Skeletal muscle satellite cell (primary cell): ENCODE measurements around the gene PAX5.

Experiments used
- H3K27me3 ChIP-seq: 2 replicates; pipeline ENCODE4 v1.7.0; 2013; ENCODE audit warnings: low read length; ENCODE audit not compliant: control insufficient read depth, insufficient read depth
- H3K36me3 ChIP-seq: 2 replicates; pipeline ENCODE4 v1.7.0; 2013; ENCODE audit warnings: mild to moderate bottlenecking, control low read depth, low read length; ENCODE audit not compliant: insufficient read depth
- H3K4me1 ChIP-seq: 2 replicates; pipeline ENCODE4 v1.7.0; 2013; ENCODE audit warnings: low read length; ENCODE audit not compliant: control insufficient read depth, insufficient read depth
- H3K4me2 ChIP-seq: 2 replicates; pipeline ENCODE4 v1.7.0; 2013; ENCODE audit warnings: mild to moderate bottlenecking, low read length
- H3K4me3 ChIP-seq: 2 replicates; pipeline ENCODE4 v1.7.0; 2013; ENCODE audit warnings: low read length
- H3K9ac ChIP-seq: 2 replicates; pipeline ENCODE4 v1.7.0; 2013; ENCODE audit warnings: mild to moderate bottlenecking, low read depth, low read length, moderate library complexity
- H3K9me3 ChIP-seq: replicated peaks from 2 replicates; pipeline ENCODE4 v1.7.0; 2013; ENCODE audit warnings: mild to moderate bottlenecking, control low read depth, low read length

Gene PAX5

GRCh38 chr9:37028420-37029031 lies 5.5 kb downstream of the PAX5 start:
- Histone ChIP-seq H3K4me3 (no peak overlapping the region), H3K27me3 (peaks cover 99% of the 10 kb centered on the region), H3K36me3 (no peaks in the 10 kb centered on the region), H3K9me3 (peaks cover 5% of the 10 kb centered on the region), H3K9ac (no peak overlapping the region), H3K4me2 (no peak overlapping the region), H3K4me1 (peaks cover 8% of the 10 kb centered on the region)

- Histone ChIP-seq H3K9ac (no peak overlapping the region), H3K9me3 (peaks cover 5% of the 10 kb centered on the region), H3K4me1 (peaks cover 8% of the 10 kb centered on the region), H3K27me3 (peaks cover 99% of the 10 kb centered on the region), H3K36me3 (no peaks in the 10 kb centered on the region), H3K4me2 (peak overlapping the region; percentile 76), H3K4me3 (peak overlapping the region; percentile 45)
Measured at GRCh38 chr9:37027582-37028419, 6.3 kb downstream of the PAX5 start.

- H3K4me1 ChIP-seq = peaks cover 8% of the 10 kb centered on the region
- no peaks in the 10 kb centered on the region for H3K36me3 ChIP-seq
- peaks cover 99% of the 10 kb centered on the region for H3K27me3 ChIP-seq
- peaks cover 5% of the 10 kb centered on the region for H3K9me3 ChIP-seq
- H3K9ac ChIP-seq = no peak overlapping the region
- peak overlapping the region; percentile 36 for H3K4me3 ChIP-seq
- peak overlapping the region; percentile 76 for H3K4me2 ChIP-seq
Measured at GRCh38 chr9:37026931-37027581, 7.0 kb downstream of the PAX5 start.

- H3K9ac ChIP-seq = no peak overlapping the region
- peaks cover 8% of the 10 kb centered on the region for H3K4me1 ChIP-seq
- no peaks in the 10 kb centered on the region for H3K36me3 ChIP-seq
- H3K4me3 ChIP-seq = no peak overlapping the region
- H3K9me3 ChIP-seq = peaks cover 5% of the 10 kb centered on the region
- H3K27me3 ChIP-seq = peaks cover 99% of the 10 kb centered on the region
- peak overlapping the region; percentile 77 for H3K4me2 ChIP-seq
Measured at GRCh38 chr9:37026113-37026930, 7.7 kb downstream of the PAX5 start.

- Histone ChIP-seq H3K4me1 (peaks cover 8% of the 10 kb centered on the region), H3K9me3 (peaks cover 5% of the 10 kb centered on the region), H3K9ac (no peak overlapping the region), H3K4me2 (peak overlapping the region; percentile 77), H3K4me3 (peak overlapping the region; percentile 52), H3K27me3 (peaks cover 99% of the 10 kb centered on the region), H3K36me3 (no peaks in the 10 kb centered on the region)
Measured at GRCh38 chr9:37025823-37026112, 8.3 kb downstream of the PAX5 start.

- Histone ChIP-seq H3K36me3 (no peaks in the 10 kb centered on the region), H3K27me3 (peaks cover 99% of the 10 kb centered on the region), H3K4me1 (peaks cover 8% of the 10 kb centered on the region), H3K4me2 (peak overlapping the region; percentile 77), H3K4me3 (peak overlapping the region; percentile 52), H3K9me3 (peaks cover 5% of the 10 kb centered on the region), H3K9ac (no peak overlapping the region)
Measured at GRCh38 chr9:37025071-37025822, 8.8 kb downstream of the PAX5 start.

GRCh38 chr9:37017546-37017945 lies 16.5 kb downstream of the PAX5 start:
- Histone ChIP-seq H3K4me3 (no peak overlapping the region), H3K9ac (no peak overlapping the region), H3K4me2 (no peak overlapping the region), H3K4me1 (no peaks in the 10 kb centered on the region), H3K9me3 (no peaks in the 10 kb centered on the region), H3K27me3 (peaks cover 89% of the 10 kb centered on the region), H3K36me3 (no peaks in the 10 kb centered on the region)

GRCh38 chr9:37011530-37011929 lies 22.5 kb downstream of the PAX5 start:
- H3K4me3 ChIP-seq = no peak overlapping the region
- H3K4me1 ChIP-seq = no peaks in the 10 kb centered on the region
- no peaks in the 10 kb centered on the region for H3K36me3 ChIP-seq
- H3K27me3 ChIP-seq = peaks cover 89% of the 10 kb centered on the region
- no peak overlapping the region for H3K4me2 ChIP-seq
- H3K9me3 ChIP-seq = no peaks in the 10 kb centered on the region
- no peak overlapping the region for H3K9ac ChIP-seq

GRCh38 chr9:37010976-37011375 lies 23.1 kb downstream of the PAX5 start:
- Histone ChIP-seq H3K4me1 (no peaks in the 10 kb centered on the region), H3K4me3 (no peak overlapping the region), H3K36me3 (no peaks in the 10 kb centered on the region), H3K4me2 (no peak overlapping the region), H3K9me3 (no peaks in the 10 kb centered on the region), H3K27me3 (peaks cover 89% of the 10 kb centered on the region), H3K9ac (no peak overlapping the region)

- peaks cover 95% of the 10 kb centered on the region for H3K27me3 ChIP-seq
- H3K4me1 ChIP-seq = no peaks in the 10 kb centered on the region
Measured at GRCh38 chr9:37010180-37010579, 23.9 kb downstream of the PAX5 start.

More at GRCh38 chr9:37010180-37010579, 23.9 kb downstream of the PAX5 start:
- H3K4me3 ChIP-seq = no peak overlapping the region
- H3K36me3 ChIP-seq = no peaks in the 10 kb centered on the region
- H3K4me2 ChIP-seq = no peak overlapping the region
- H3K9me3 ChIP-seq = no peaks in the 10 kb centered on the region
- H3K9ac ChIP-seq = no peak overlapping the region
